Measurements from ENCODE around the gene ST6GAL1. TPM values are rescaled to one million over a fixed set of nuclear protein-coding genes. Genes with fewer than 3 reads are reported as not detected.

ST6GAL1 gene
- 6.9 and 13.0 TPM in 2 replicates for total RNA-seq

GRCh38 chr3:186930143-186930640, at the start of gene ST6GAL1:
Gene ST6GAL1 (plus strand): TSS chr3:186930526. CDS start chr3:187042704, 112,178 bp downstream.

Other genes starting within 250 kb of the ST6GAL1 start
- not detected in 2 replicates for gene KNG1, start 213.2 kb upstream of the ST6GAL1 start, total RNA-seq
- 195 and 294 TPM in 2 replicates for gene EIF4A2, start 146.9 kb upstream of the ST6GAL1 start, total RNA-seq
- 18.3 and 34.8 TPM in 2 replicates for gene RFC4, start 124.0 kb upstream of the ST6GAL1 start, total RNA-seq
- not detected in 2 replicates for gene ADIPOQ, start 87.8 kb upstream of the ST6GAL1 start, total RNA-seq
- 16.0 and 44.6 TPM in 2 replicates for gene RPL39L, start 209.0 kb downstream of the ST6GAL1 start, total RNA-seq